ENCODE results near the gene GTPBP3. TPM values are rescaled to one million over a fixed set of nuclear protein-coding genes. Genes with fewer than 3 reads are reported as not detected.

Gene GTPBP3
- total RNA-seq, 1 experiment from 2014 or later, result 73.0 TPM

DNA sequence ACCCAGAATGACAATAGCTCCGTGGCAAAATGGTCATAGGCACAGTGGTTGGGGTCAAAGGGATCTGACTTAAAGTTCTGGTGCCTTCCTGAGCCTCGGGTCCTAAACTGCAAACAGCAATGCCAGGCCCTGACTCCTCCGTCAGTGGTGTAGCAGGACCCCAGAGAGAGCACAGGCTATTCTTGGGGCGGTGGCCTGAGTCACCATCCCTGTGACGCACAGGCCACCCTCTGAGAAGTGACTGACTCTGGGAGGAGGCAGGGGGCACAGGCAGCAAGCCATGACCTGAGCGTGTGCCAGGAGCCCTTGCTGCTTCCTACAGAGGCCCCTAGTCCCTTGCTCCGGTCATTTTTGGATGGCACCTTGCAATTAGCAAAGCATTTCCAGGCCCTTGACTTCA, 21.0 kb downstream of the GTPBP3 start (continued):
- TF ChIP-seq, protein P1, sequence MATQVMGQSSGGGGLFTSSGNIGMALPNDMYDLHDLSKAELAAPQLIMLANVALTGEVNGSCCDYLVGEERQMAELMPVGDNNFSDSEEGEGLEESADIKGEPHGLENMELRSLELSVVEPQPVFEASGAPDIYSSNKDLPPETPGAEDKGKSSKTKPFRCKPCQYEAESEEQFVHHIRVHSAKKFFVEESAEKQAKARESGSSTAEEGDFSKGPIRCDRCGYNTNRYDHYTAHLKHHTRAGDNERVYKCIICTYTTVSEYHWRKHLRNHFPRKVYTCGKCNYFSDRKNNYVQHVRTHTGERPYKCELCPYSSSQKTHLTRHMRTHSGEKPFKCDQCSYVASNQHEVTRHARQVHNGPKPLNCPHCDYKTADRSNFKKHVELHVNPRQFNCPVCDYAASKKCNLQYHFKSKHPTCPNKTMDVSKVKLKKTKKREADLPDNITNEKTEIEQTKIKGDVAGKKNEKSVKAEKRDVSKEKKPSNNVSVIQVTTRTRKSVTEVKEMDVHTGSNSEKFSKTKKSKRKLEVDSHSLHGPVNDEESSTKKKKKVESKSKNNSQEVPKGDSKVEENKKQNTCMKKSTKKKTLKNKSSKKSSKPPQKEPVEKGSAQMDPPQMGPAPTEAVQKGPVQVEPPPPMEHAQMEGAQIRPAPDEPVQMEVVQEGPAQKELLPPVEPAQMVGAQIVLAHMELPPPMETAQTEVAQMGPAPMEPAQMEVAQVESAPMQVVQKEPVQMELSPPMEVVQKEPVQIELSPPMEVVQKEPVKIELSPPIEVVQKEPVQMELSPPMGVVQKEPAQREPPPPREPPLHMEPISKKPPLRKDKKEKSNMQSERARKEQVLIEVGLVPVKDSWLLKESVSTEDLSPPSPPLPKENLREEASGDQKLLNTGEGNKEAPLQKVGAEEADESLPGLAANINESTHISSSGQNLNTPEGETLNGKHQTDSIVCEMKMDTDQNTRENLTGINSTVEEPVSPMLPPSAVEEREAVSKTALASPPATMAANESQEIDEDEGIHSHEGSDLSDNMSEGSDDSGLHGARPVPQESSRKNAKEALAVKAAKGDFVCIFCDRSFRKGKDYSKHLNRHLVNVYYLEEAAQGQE (IDR thresholded peaks at IDR 0.05; ENCODE audit: low read depth), result no peak
- no peak for TF ChIP-seq YY1 (IDR thresholded peaks at IDR 0.05; ENCODE audit: extremely low read depth, insufficient replicate concordance, low read depth, low read length)
- TF ChIP-seq, protein P2, sequence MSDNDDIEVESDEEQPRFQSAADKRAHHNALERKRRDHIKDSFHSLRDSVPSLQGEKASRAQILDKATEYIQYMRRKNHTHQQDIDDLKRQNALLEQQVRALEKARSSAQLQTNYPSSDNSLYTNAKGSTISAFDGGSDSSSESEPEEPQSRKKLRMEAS (IDR thresholded peaks at IDR 0.05), result no peak
- TF ChIP-seq FOSL1 (IDR thresholded peaks at IDR 0.05; ENCODE audit: low read depth), result no peak; the same call in 1 of the 2 replicates
- TF ChIP-seq SRF (IDR thresholded peaks at IDR 0.05; ENCODE audit: low read depth), result no peak

GRCh38 chr19:17359905-17360800, 22.8 kb downstream of the GTPBP3 start:
- no peak for DNase-seq (ENCODE audit: low read depth, low spot score)
- H3K27ac ChIP-seq (ENCODE audit: low read depth, low read length), result no peak overlapping the region
- no peaks in the 10 kb centered on the region for H3K36me3 ChIP-seq (ENCODE audit: control insufficient read depth in 1 of 2, insufficient read depth in 2 of 2, low read length in 2 of 2)
- RAD21 ChIA-PET (ENCODE audit: low non-redundant PET in 1 of 2, low total read pairs in 2 of 2, uncharacterized antibody in 2 of 2, unreplicated experiment in 2 of 2), result no interaction called here
- H4K20me1 ChIP-seq (ENCODE audit: insufficient read depth), result no peaks in the 10 kb centered on the region
- no peak for ATAC-seq
- H3K4me3 ChIP-seq (replicated peaks in 1 of 2; ENCODE audit: low read depth in 1 of 2, low read length in 2 of 2), result no peak overlapping the region
- POLR2A ChIA-PET, result no interaction called here
- H3K4me1 ChIP-seq (ENCODE audit: control insufficient read depth in 1 of 2, insufficient read depth in 2 of 2, low read length in 2 of 2), result peaks cover 6 to 10% of the 10 kb centered on the region in 2 experiments; a peak in 3 of 4 replicates
- BruUV-seq (replicated peaks), result no TSS peak
- H3K9ac ChIP-seq (ENCODE audit: low read length), result no peak overlapping the region
- intact Hi-C loops (cut with micrococcal nuclease), result no loop called here
- no peaks in the 10 kb centered on the region for H3K27me3 ChIP-seq (ENCODE audit: insufficient read depth, low read length)
- H2AFZ ChIP-seq (ENCODE audit: low read depth, low read length, poor library complexity, severe bottlenecking), result no peak overlapping the region
- no peaks in the 10 kb centered on the region for H3K9me2 ChIP-seq (ENCODE audit: insufficient read depth)
- no peaks in the 10 kb centered on the region for H3K9me3 ChIP-seq (ENCODE audit: control insufficient read depth in 1 of 2, insufficient read depth in 1 of 2, low read depth in 1 of 2, low read length in 2 of 2)
- H3K4me2 ChIP-seq (ENCODE audit: low read length), result no peak overlapping the region
- no peaks in the 10 kb centered on the region for H3K79me2 ChIP-seq (ENCODE audit: insufficient read depth, low read length)
- CTCF ChIA-PET, result no interaction called here
- TF ChIP-seq ELF1 (IDR thresholded peaks at IDR 0.05; ENCODE audit: borderline replicate concordance, low read depth) (no peak), CEBPB (IDR thresholded peaks at IDR 0.05; ENCODE audit: low read depth) (no peak), ZFX (IDR thresholded peaks at IDR 0.05) (no peak), CBX3 (IDR thresholded peaks at IDR 0.05; ENCODE audit: low read depth) (no peak), TCF7L2 (IDR thresholded peaks at IDR 0.05; ENCODE audit: borderline replicate concordance, extremely low read depth, insufficient read depth, insufficient read length) (no peak), EZH2 (IDR thresholded peaks at IDR 0.05) (no peak), JUND (IDR thresholded peaks at IDR 0.05) (no peak), ZNF274 (IDR thresholded peaks at IDR 0.05; ENCODE audit: low read depth, low read length) (no peak)
- TF ChIP-seq, protein P1 (IDR thresholded peaks at IDR 0.05; ENCODE audit: low read depth), result no peak
- TF ChIP-seq, protein P3, sequence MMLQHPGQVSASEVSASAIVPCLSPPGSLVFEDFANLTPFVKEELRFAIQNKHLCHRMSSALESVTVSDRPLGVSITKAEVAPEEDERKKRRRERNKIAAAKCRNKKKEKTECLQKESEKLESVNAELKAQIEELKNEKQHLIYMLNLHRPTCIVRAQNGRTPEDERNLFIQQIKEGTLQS (IDR thresholded peaks at IDR 0.05), result no peak
